Neural cell (in vitro differentiated cells): ENCODE results near the gene LRRC71.

ENCODE experiments used
- CTCF ChIP-seq: fragments of 450-650 bp; IDR thresholded peaks from 2 replicates; pipeline ENCODE4 v1.5.1; 2014; ENCODE audit warnings: antibody characterized with exemption, mild to moderate bottlenecking, moderate library complexity; ENCODE audit not compliant: poor library complexity, severe bottlenecking
- EZH2 ChIP-seq: fragments of 200-600, 300-800 bp; shearing (Covaris generic), sonication (generic); IDR thresholded peaks from 2 replicates; pipeline ENCODE4 v1.6.1; 2014; ENCODE audit warnings: antibody characterized with exemption, low read length, borderline replicate concordance, mild to moderate bottlenecking; ENCODE audit not compliant: insufficient read depth, poor library complexity, severe bottlenecking
- MXI1 ChIP-seq: fragments of 450-650 bp; conservative IDR thresholded peaks from 2 replicates; pipeline ENCODE4 v1.6.1; 2014; ENCODE audit warnings: antibody characterized with exemption, mild to moderate bottlenecking; ENCODE audit not compliant: poor library complexity, severe bottlenecking
- POLR2AphosphoS5 ChIP-seq: IDR thresholded peaks from 2 replicates; pipeline ENCODE4 v1.6.1; 2012
- SMC3 ChIP-seq: fragments of 450-650 bp; conservative IDR thresholded peaks from 2 replicates; pipeline ENCODE4 v1.6.1; 2014; ENCODE audit warnings: antibody characterized with exemption, mild to moderate bottlenecking, moderate library complexity; ENCODE audit not compliant: poor library complexity

GRCh38 chr1:156947818-156948525, 27.5 kb downstream of the LRRC71 start:
- TF ChIP-seq POLR2AphosphoS5 (no peak), SMC3 (no peak), EZH2 (no peak), CTCF (no peak), MXI1 (no peak)
